ENCODE measurements around the gene CMIP.

GRCh38 chr16:81449899-81450608 is 5.4 kb downstream of the CMIP start:
- TF ChIP-seq CTCF (IDR thresholded peaks at IDR 0.05) (no peak), POLR2A (IDR thresholded peaks at IDR 0.05) (no peak)
